Kidney (tissue), 14 donors: Measurements from ENCODE around the gene SNX6. TPM values are rescaled to one million over a fixed set of nuclear protein-coding genes. Genes with fewer than 3 reads are reported as not detected.
A peak's percentile ranks its signal among the peaks of the same experiment; 100 is the strongest.

Source experiments
- DNase-seq, 5 donors: peaks; one replicate each; pipeline ENCODE4 v3.0.0-alpha.2; 2013 to 2020
- FAIRE-seq: peaks from 2 replicates; lab custom pipeline; 2012; peaks lifted over from hg19 to GRCh38; lab: Jason Lieb, UNC
- H3K27ac ChIP-seq, 2 donors: one replicate each; pipeline ENCODE4 v1.7.0; 2013; ENCODE audit warnings: low read depth in 2 of 2, low read length in 2 of 2, inconsistent platforms in 1 of 2
- H3K27me3 ChIP-seq: one replicate; pipeline ENCODE4 v1.7.1; 2013; ENCODE audit warnings: low read length, inconsistent platforms; ENCODE audit not compliant: control insufficient read depth, insufficient read depth
- H3K36me3 ChIP-seq, 3 donors: one replicate each; pipeline versions ENCODE4 v1.7.0 to v1.7.1; 2013; ENCODE audit warnings: low read length in 3 of 3, control low read depth in 1 of 3, inconsistent platforms in 1 of 3; ENCODE audit not compliant: insufficient read depth in 3 of 3, control insufficient read depth in 2 of 3
- H3K4me1 ChIP-seq, 3 donors: one replicate each; pipeline versions ENCODE4 v1.7.0 to v1.7.1; 2013; ENCODE audit warnings: low read length in 3 of 3, inconsistent platforms in 1 of 3, low read depth in 1 of 3; ENCODE audit not compliant: control insufficient read depth in 2 of 3, insufficient read depth in 2 of 3
- H3K4me3 ChIP-seq, 3 donors: one replicate each; pipeline versions ENCODE4 v1.7.0 to v1.8.1; 2013; ENCODE audit warnings: low read length in 3 of 3, control low read depth in 1 of 3, inconsistent platforms in 1 of 3
- H3K9ac ChIP-seq, 3 donors: one replicate each; pipeline versions ENCODE4 v1.7.0 to v1.7.1; 2013; ENCODE audit warnings: low read length in 3 of 3, control low read depth in 1 of 3, inconsistent platforms in 1 of 3
- H3K9me3 ChIP-seq, 3 donors: one replicate each; pipeline versions ENCODE4 v1.7.0 to v1.7.1; 2013; ENCODE audit warnings: low read length in 3 of 3, control low read depth in 1 of 3, inconsistent platforms in 1 of 3; ENCODE audit not compliant: control insufficient read depth in 2 of 3, insufficient read depth in 1 of 3
- intact Hi-C: fragments of 100-400 bp; cut with DNase I; formaldehyde crosslinking; loops from one replicate; pipeline ENCODE4 v1.11.1; 2022
- polyA plus RNA-seq: library from polyadenylated mRNA; stranded (reverse); fragments of 350-450 nt; fragmentation: Illumina TruSeq; extraction: RNeasy Lipid Tissue Mini Kit (QIAGEN cat#74804); gene quantifications from one replicate; pipeline ENCODE4 v1.2.3, GENCODE V29; 2014; ENCODE audit warnings: low read depth, low replicate concordance; ENCODE audit not compliant: insufficient read depth
- total RNA-seq: library from RNA; stranded (reverse); fragmentation: NEBNext Ultra II Directional; extraction: Animal tissue kit (Norgen Biotek cat#: 25700); gene quantifications from one replicate; pipeline ENCODE4 v1.2.1, GENCODE V29; 2021
- TF ChIP-seq, protein P1 (sequence below): IDR thresholded peaks from 3 replicates; pipeline ENCODE4 v1.5.1; 2012; ENCODE audit warnings: mild to moderate bottlenecking, moderate library complexity, borderline replicate concordance; ENCODE audit not compliant: insufficient read depth; ENCODE audit errors: extremely low read depth
- donor health status: control.
- donor health status: control.
- donor health status: control.
- donor health status: control.
- donor health status: control.
- donor health status: DM: yes; HTN: yes; CAD: no.
- donor health status: Normal renal cell carcinoma (clear cell type).

SNX6 gene
- total and polyA plus RNA-seq, 2 donors from 2014 or later: 46.1 to 83.2 TPM

- intact Hi-C loops: no loop called here
- H3K27ac ChIP-seq: no peak overlapping the region
- no peak for DNase-seq
- no peaks in the 10 kb centered on the region for H3K4me1 ChIP-seq
- peaks cover 0 to 37% (median 5%) of the 10 kb centered on the region in 3 donors for H3K36me3 ChIP-seq
- no peaks in the 10 kb centered on the region for H3K27me3 ChIP-seq
- H3K4me3 ChIP-seq: no peak overlapping the region
- TF ChIP-seq, protein P1, sequence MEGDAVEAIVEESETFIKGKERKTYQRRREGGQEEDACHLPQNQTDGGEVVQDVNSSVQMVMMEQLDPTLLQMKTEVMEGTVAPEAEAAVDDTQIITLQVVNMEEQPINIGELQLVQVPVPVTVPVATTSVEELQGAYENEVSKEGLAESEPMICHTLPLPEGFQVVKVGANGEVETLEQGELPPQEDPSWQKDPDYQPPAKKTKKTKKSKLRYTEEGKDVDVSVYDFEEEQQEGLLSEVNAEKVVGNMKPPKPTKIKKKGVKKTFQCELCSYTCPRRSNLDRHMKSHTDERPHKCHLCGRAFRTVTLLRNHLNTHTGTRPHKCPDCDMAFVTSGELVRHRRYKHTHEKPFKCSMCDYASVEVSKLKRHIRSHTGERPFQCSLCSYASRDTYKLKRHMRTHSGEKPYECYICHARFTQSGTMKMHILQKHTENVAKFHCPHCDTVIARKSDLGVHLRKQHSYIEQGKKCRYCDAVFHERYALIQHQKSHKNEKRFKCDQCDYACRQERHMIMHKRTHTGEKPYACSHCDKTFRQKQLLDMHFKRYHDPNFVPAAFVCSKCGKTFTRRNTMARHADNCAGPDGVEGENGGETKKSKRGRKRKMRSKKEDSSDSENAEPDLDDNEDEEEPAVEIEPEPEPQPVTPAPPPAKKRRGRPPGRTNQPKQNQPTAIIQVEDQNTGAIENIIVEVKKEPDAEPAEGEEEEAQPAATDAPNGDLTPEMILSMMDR: no peak
- H3K9ac ChIP-seq: no peak overlapping the region
- no peaks in the 10 kb centered on the region for H3K9me3 ChIP-seq
- no peak for FAIRE-seq
These were observed 25.0 kb downstream of the SNX6 start for GRCh38 chr14:34604995-34605394.

DNA sequence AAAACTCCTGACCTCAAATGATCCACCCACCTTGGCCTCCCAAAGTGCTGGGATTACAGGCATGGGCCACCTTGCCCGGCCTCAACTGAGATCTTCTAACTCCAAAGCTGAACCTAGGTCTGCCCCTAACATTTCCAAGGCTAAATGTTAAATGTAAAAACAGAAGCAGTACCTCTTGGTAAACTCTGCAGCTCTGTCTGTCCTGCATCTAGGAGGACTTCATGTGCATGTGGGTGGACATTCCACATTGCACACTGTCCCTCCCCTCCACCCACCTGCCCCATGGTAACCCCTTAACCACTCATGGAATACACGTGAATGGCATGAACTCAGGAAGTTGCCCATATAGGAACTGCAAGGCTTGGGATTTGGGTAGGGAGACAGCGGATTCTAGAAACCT is 33.1 kb downstream of the SNX6 start:
- Histone ChIP-seq H3K4me1 (no peaks in the 10 kb centered on the region), H3K9ac (no peak overlapping the region), H3K4me3 (no peak overlapping the region), H3K27me3 (no peaks in the 10 kb centered on the region), H3K9me3 (no peaks in the 10 kb centered on the region), H3K27ac (no peak overlapping the region), H3K36me3 (peaks cover 6 to 48% (median 15%) of the 10 kb centered on the region in 3 donors)
- FAIRE-seq (no peak), DNase-seq (no peak)
- TF ChIP-seq, protein P1: no peak
- intact Hi-C loops: no loop called here

DNA sequence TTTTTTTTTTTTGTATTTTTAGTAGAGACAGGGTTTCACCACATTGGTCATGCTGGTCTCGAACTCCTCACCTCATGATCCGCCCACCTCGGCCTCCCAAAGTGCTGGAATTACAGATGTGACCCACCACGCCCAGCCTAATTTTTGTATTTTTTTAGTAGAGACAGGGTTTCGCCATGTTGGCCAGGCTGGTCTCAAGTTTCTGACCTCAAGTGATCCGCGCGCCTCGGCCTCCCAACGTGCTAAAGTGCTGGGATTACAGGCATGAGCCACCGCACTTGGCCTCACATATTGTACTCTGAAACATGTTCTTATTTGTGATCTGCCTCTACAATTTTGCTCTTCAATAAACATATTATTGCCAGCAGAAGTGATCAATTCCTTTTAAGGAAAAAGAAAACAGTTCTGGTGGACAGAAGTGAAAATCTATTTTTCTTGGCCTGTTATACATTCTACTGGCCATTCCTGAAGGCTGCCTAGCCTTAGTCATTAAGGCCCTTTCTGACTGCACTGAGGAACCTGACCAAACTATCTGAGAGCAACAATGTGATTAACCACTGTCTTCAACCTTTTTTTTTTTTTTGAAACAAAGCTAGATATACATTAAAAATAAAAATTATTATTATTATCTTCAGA is 36.1 kb downstream of the SNX6 start:
- no peak overlapping the region for H3K27ac ChIP-seq
- no peaks in the 10 kb centered on the region for H3K4me1 ChIP-seq
- peak in 1 of 5 donors; percentile 27 for DNase-seq
- no peaks in the 10 kb centered on the region for H3K27me3 ChIP-seq
- peaks cover 11 to 53% (median 18%) of the 10 kb centered on the region in 3 donors for H3K36me3 ChIP-seq
- no peak overlapping the region for H3K4me3 ChIP-seq
- no peaks in the 10 kb centered on the region for H3K9me3 ChIP-seq
- TF ChIP-seq, protein P1: no peak
- FAIRE-seq: no peak
- no peak overlapping the region for H3K9ac ChIP-seq
- intact Hi-C loops: no loop called here
